GM12892 (cell line): ENCODE measurements around the gene PLEKHG5.

Experiments used
- POLR2AphosphoS5 ChIP-seq: IDR thresholded peaks from 2 replicates; pipeline ENCODE4 v1.6.1; 2011; ENCODE audit warnings: low read depth, low read length, control low read depth
- TAF1 ChIP-seq: IDR thresholded peaks from 2 replicates; pipeline ENCODE4 v1.6.1; 2011; ENCODE audit warnings: low read depth, mild to moderate bottlenecking, control low read depth, low read length, borderline replicate concordance

GRCh38 chr1:6446665-6447015 is 44.8 kb downstream of the PLEKHG5 start:
- TF ChIP-seq POLR2AphosphoS5: no peak
- no peak for TF ChIP-seq TAF1
